Ovary (tissue), 9 donors: Measurements from ENCODE around the gene CDK6. TPM values are rescaled to one million over a fixed set of nuclear protein-coding genes. Genes with fewer than 3 reads are reported as not detected.

ENCODE experiments used
- DNase-seq, 5 donors: peaks; one replicate each; pipeline ENCODE4 v3.0.0-alpha.2; 2019 to 2020
- H3K27ac ChIP-seq, 2 donors: fragments of 200-600 bp; one replicate each; pipeline versions ENCODE4 v1.5.1 to v1.8.0; 2019 to 2022
- H3K27me3 ChIP-seq: fragments of 200-600 bp; one replicate; pipeline ENCODE4 v1.8.0; 2022
- H3K36me3 ChIP-seq: fragments of 200-600 bp; sonication (generic); one replicate; pipeline ENCODE4 v1.5.1; 2019
- H3K4me1 ChIP-seq: one replicate; pipeline ENCODE4 v1.8.1; 2013; ENCODE audit warnings: mild to moderate bottlenecking, moderate library complexity; ENCODE audit not compliant: insufficient read depth
- H3K4me3 ChIP-seq: fragments of 200-600 bp; sonication (generic); one replicate; pipeline ENCODE4 v1.5.1; 2017
- H3K9me3 ChIP-seq, 2 donors: fragments of 200-600 bp in 1 of 2; sonication (generic) in 1 of 2; one replicate each; pipeline versions ENCODE4 v1.5.1 to v1.8.1; 2013 to 2019; ENCODE audit warnings: mild to moderate bottlenecking in 1 of 2, moderate library complexity in 1 of 2
- EP300 ChIP-seq: sonication (generic); formaldehyde crosslinking; IDR thresholded peaks from one replicate; pipeline ENCODE4 v1.6.1; 2017; ENCODE audit warnings: antibody characterized with exemption
- POLR2A ChIP-seq: fragments of 450-650 bp; IDR thresholded peaks from one replicate; pipeline ENCODE4 v1.6.1; 2017; ENCODE audit warnings: antibody characterized with exemption, mild to moderate bottlenecking, moderate library complexity
- WGBS, 3 donors: extraction: QIAGEN DNeasy Blood & Tissue Kit in 1 of 3; methylation state at CpG; one replicate each; pipeline versions ENCODE4 v1.1.5 to v1.1.7; 2013 to 2017; 5-methylcytosine and 5-hydroxymethylcytosine counted together
- intact Hi-C, 4 donors: fragments of 100-400 bp; cut with DNase I; formaldehyde crosslinking; loops; one replicate each; pipeline versions ENCODE4 v1.11.0 to v1.15.1; 2022 to 2023
- polyA plus RNA-seq, 2 donors: library from polyadenylated mRNA; stranded (reverse); fragments of 200-250 nt in 1 of 2; fragments of 350-450 nt in 1 of 2; fragmentation: Illumina TruSeq in 1 of 2; extraction: RNeasy Lipid Tissue Mini Kit (QIAGEN cat#74804) in 1 of 2; gene quantifications; one replicate each; pipeline ENCODE4 v1.2.3, GENCODE V29; 2013 to 2014
- total RNA-seq, 7 donors: library from RNA; depleted of rRNA in 2 of 7; stranded (reverse); fragments of >200 nt in 2 of 7; fragmentation: NEBNext Ultra II Directional in 3 of 7; extraction: Animal tissue kit (Norgen Biotek cat#: 25700) in 3 of 7; gene quantifications; one replicate each; pipeline versions ENCODE4 v1.1.0 to v1.2.4, GENCODE V29; 2016 to 2023
- TF ChIP-seq, protein P1 (sequence below), 3 donors: fragments of 450-650 bp in 2 of 3; fragments of 200-600 bp in 1 of 3; IDR thresholded peaks; one replicate each; pipeline versions ENCODE4 v1.5.1 to v1.8.0; 2016 to 2022; ENCODE audit warnings: antibody characterized with exemption in 3 of 3, mild to moderate bottlenecking in 1 of 3
- donor health status: DM: no; HTN: no; CAD: no; lungs with moderate emphysema.
- donor health status: DM: no; HTN: no; CAD: no.
- donor health status: Bipolar disorder and iron deficiency.
- donor health status: DM: yes; HTN: yes; CAD: no.
- donor health status: DM: no; HTN: no; CAD: no.
- donor health status: DM: yes; HTN: yes; CAD: no.

Gene CDK6
- total and polyA plus RNA-seq, 9 donors, result 1.8 to 20.4 (median 11.2) TPM

DNA sequence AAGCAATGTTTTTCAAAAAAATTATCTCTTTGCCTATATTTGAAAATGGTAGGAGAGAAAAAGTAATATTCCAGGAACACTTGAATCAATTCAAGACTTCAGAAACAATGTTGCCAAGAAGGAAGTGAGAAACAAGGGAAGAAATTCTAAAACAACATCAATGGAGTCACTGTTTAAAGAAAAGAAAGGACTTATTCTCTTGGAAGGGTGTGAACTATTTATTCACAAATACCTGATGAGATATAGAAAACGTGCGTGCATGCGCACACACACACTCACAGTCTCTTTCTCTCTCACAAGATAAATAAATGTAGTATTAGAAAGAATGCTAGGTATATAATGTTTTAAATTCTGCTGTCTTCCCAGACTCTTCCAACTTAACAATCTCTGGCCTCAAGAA is 128.9 kb downstream of the CDK6 start:
- H3K4me3 ChIP-seq, result no peak overlapping the region
- WGBS, 3 donors, result 85 to 93% (median 90%) methylated on average over 3 of the region's 3 CpGs
- intact Hi-C loops, result no loop called here
- DNase-seq, result no peak
- H3K9me3 ChIP-seq, result no peaks in the 10 kb centered on the region
- no peaks in the 10 kb centered on the region for H3K27me3 ChIP-seq
- H3K36me3 ChIP-seq, result no peaks in the 10 kb centered on the region
- TF ChIP-seq EP300 (no peak), POLR2A (no peak)
- TF ChIP-seq, protein P1, sequence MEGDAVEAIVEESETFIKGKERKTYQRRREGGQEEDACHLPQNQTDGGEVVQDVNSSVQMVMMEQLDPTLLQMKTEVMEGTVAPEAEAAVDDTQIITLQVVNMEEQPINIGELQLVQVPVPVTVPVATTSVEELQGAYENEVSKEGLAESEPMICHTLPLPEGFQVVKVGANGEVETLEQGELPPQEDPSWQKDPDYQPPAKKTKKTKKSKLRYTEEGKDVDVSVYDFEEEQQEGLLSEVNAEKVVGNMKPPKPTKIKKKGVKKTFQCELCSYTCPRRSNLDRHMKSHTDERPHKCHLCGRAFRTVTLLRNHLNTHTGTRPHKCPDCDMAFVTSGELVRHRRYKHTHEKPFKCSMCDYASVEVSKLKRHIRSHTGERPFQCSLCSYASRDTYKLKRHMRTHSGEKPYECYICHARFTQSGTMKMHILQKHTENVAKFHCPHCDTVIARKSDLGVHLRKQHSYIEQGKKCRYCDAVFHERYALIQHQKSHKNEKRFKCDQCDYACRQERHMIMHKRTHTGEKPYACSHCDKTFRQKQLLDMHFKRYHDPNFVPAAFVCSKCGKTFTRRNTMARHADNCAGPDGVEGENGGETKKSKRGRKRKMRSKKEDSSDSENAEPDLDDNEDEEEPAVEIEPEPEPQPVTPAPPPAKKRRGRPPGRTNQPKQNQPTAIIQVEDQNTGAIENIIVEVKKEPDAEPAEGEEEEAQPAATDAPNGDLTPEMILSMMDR (IDR thresholded peaks at IDR 0.05), result no peak
- no peaks in the 10 kb centered on the region for H3K4me1 ChIP-seq
- H3K27ac ChIP-seq, result no peak overlapping the region

DNA sequence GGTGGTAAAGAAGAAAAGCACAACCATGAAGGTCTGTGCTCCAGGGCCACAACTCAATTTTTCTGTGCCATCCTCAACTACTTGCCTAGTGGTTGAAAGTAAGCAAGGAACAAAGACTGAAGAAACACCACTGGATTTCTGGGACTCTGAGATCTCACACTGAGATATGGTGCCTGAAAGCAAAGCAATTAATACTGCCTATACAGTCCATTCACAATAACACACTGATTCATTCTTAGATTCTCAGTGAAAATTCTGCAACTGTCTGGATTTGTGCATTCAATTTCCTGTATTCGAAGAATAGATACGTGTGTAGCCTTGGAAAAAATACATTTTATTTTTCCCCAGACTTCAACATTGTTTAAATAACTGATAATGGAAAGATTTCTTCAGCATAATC is 129.8 kb downstream of the CDK6 start:
- intact Hi-C loops, result no loop called here
- no peaks in the 10 kb centered on the region for H3K9me3 ChIP-seq
- DNase-seq, result no peak
- TF ChIP-seq, protein P1 (IDR thresholded peaks at IDR 0.05), result no peak
- TF ChIP-seq EP300 (no peak), POLR2A (no peak)
- H3K27me3 ChIP-seq, result no peaks in the 10 kb centered on the region
- WGBS, 3 donors, result 69 to 88% (median 81%) methylated on average over 2 of the region's 2 CpGs
- no peak overlapping the region for H3K27ac ChIP-seq
- H3K4me3 ChIP-seq, result no peak overlapping the region
- H3K4me1 ChIP-seq, result no peaks in the 10 kb centered on the region
- no peaks in the 10 kb centered on the region for H3K36me3 ChIP-seq

DNA sequence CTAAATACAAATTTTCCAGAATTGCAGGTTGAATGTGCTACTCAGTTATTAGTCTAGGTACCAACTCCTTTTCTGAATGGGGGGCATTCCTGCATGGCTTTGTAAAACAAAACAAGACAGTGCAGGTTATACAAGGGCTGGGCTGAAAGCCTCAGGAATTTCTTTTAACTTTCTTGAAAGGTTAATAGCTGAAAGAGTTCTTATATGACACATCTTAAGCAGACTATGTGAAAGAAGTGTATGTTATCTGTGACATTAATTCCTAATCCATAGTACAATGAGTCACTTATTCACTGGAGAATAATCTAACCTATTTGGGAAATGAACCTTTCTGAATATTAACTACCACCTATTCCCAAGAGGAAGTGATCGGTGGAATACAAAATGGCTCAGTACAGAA is 130.5 kb downstream of the CDK6 start:
- no peak overlapping the region for H3K4me3 ChIP-seq
- TF ChIP-seq POLR2A (no peak), EP300 (no peak)
- TF ChIP-seq, protein P1 (IDR thresholded peaks at IDR 0.05), result no peak
- intact Hi-C loops, result no loop called here
- H3K27ac ChIP-seq, result no peak overlapping the region
- DNase-seq, result no peak
- H3K9me3 ChIP-seq, result no peaks in the 10 kb centered on the region
- H3K36me3 ChIP-seq, result no peaks in the 10 kb centered on the region
- no peaks in the 10 kb centered on the region for H3K4me1 ChIP-seq
- H3K27me3 ChIP-seq, result no peaks in the 10 kb centered on the region
- WGBS, 3 donors, result 96 to 100% (median 97%) methylated on average over 1 of the region's 1 CpG

DNA sequence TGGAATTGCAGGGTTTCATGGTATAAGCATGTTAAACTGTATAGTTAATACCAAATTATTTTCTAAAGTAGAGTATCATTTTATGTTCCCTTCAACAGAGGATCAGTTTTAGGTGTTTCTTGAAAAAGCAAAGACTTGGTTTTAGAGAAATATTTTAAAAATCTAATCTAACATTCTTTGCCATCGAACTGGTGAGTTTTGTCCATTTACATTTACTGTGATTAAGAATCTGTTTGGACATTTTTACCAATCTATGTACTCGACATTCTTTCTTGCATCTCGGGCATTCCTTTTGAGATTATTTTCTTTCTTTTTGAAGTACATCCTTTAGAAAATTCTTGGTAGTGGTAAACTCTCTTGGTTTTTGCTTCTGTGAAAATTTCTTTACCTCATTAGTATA is 131.5 kb downstream of the CDK6 start:
- DNase-seq, result no peak
- WGBS, 3 donors, result 96 to 99% (median 98%) methylated on average over 3 of the region's 3 CpGs
- Histone ChIP-seq H3K9me3 (no peaks in the 10 kb centered on the region), H3K4me1 (no peaks in the 10 kb centered on the region), H3K27ac (no peak overlapping the region), H3K36me3 (no peaks in the 10 kb centered on the region), H3K27me3 (no peaks in the 10 kb centered on the region), H3K4me3 (no peak overlapping the region)
- TF ChIP-seq POLR2A, result no peak
- TF ChIP-seq, protein P1 (IDR thresholded peaks at IDR 0.05), result no peak
- TF ChIP-seq EP300, result no peak
- intact Hi-C loops, result no loop called here

DNA sequence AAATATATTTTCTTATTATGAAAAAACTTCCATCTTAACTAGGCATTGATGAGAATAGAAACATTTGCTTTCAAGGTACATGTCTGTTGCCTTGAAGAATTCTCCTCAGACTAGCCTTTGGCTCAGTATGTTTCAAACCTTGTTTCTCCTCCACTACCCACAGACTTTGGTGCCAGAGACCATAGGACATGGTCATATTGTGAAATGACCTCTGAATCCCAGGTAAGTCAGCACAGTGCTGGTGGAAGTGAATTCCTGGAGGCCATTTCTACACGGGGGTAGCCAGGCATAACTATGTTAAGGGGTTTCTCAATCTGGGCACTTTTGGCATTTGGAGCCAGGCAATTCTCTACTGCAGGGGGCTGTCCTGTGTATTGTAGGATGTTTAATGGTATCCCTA is 133.8 kb downstream of the CDK6 start:
- Histone ChIP-seq H3K4me3 (no peak overlapping the region), H3K4me1 (peaks cover 5% of the 10 kb centered on the region), H3K9me3 (no peaks in the 10 kb centered on the region), H3K36me3 (no peaks in the 10 kb centered on the region), H3K27ac (no peak overlapping the region), H3K27me3 (no peaks in the 10 kb centered on the region)
- TF ChIP-seq EP300 (no peak), POLR2A (no peak)
- TF ChIP-seq, protein P1 (IDR thresholded peaks at IDR 0.05), result no peak
- DNase-seq, result no peak
- intact Hi-C loops, result no loop called here
- 69 to 78% (median 75%) methylated on average over 1 of the region's 1 CpG for WGBS, 3 donors
